HG03571 (cell line): ENCODE measurements around the gene GOLGB1.
"Not testable (repeated sequence)": the region's sequence is repeated elsewhere in the genome, so short reads cannot be mapped to it uniquely, and the experiment has no call there.

Experiments used
- ATAC-seq: cut with Tn5 transposase; IDR thresholded peaks from one replicate; pipeline ENCODE4 v1.9.1; 2021; ENCODE audit not compliant: unreplicated experiment

The GOLGB1 gene

GRCh38 chr3:121690777-121691405 is 58.6 kb downstream of the GOLGB1 start:
- no peak for ATAC-seq

- ATAC-seq = not testable (repeated sequence)
Measured at GRCh38 chr3:121688747-121689146, 60.8 kb downstream of the GOLGB1 start.

- ATAC-seq = no peak
Measured at GRCh38 chr3:121681792-121682191, 67.7 kb downstream of the GOLGB1 start.

- ATAC-seq = no peak
Measured at GRCh38 chr3:121677141-121677540, 72.4 kb downstream of the GOLGB1 start.

- no peak for ATAC-seq
Measured at GRCh38 chr3:121670676-121671075, 78.9 kb downstream of the GOLGB1 start.

- ATAC-seq = no peak
Measured at GRCh38 chr3:121667333-121667732, 82.2 kb downstream of the GOLGB1 start.

GRCh38 chr3:121665488-121665887 is 84.1 kb downstream of the GOLGB1 start:
- no peak for ATAC-seq

GRCh38 chr3:121663171-121663847 is 86.2 kb downstream of the GOLGB1 start:
- ATAC-seq = no peak

- no peak for ATAC-seq
Measured at GRCh38 chr3:121662742-121663141, 86.8 kb downstream of the GOLGB1 start.

- no peak for ATAC-seq
Measured at GRCh38 chr3:121661376-121661775, 88.2 kb downstream of the GOLGB1 start.

- peak; percentile 83 for ATAC-seq
Measured at GRCh38 chr3:121660356-121661171, 89.0 kb downstream of the GOLGB1 start, which contains the start of gene HCLS1. Gene HCLS1 (minus strand): TSS chr3:121660903. CDS start chr3:121658347, 2,556 bp downstream.

GRCh38 chr3:121659586-121659985 is 90.0 kb downstream of the GOLGB1 start:
- no peak for ATAC-seq

GRCh38 chr3:121658716-121659435 is 90.7 kb downstream of the GOLGB1 start:
- ATAC-seq = no peak

GRCh38 chr3:121654493-121655385 is 94.8 kb downstream of the GOLGB1 start:
- peak; percentile 63 for ATAC-seq

- ATAC-seq = no peak
Measured at GRCh38 chr3:121651684-121652083, 97.9 kb downstream of the GOLGB1 start.

- no peak for ATAC-seq
Measured at GRCh38 chr3:121649645-121650044, 99.9 kb downstream of the GOLGB1 start.

GRCh38 chr3:121648219-121648958 is 101.2 kb downstream of the GOLGB1 start:
- ATAC-seq = no peak

- ATAC-seq = no peak
Measured at GRCh38 chr3:121645054-121645453, 104.5 kb downstream of the GOLGB1 start.

- ATAC-seq = no peak
Measured at GRCh38 chr3:121642601-121643314, 106.8 kb downstream of the GOLGB1 start.
